GM15510 (cell line): ENCODE results near the gene SMIM22.

ENCODE experiments used
- POLR2A ChIP-seq: IDR thresholded peaks from 3 replicates; pipeline ENCODE4 v1.6.1; 2011; ENCODE audit warnings: borderline replicate concordance; ENCODE audit not compliant: insufficient read length; ENCODE audit errors: extremely low read depth

SMIM22 gene, protein sequence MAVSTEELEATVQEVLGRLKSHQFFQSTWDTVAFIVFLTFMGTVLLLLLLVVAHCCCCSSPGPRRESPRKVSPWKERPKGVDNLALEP

DNA sequence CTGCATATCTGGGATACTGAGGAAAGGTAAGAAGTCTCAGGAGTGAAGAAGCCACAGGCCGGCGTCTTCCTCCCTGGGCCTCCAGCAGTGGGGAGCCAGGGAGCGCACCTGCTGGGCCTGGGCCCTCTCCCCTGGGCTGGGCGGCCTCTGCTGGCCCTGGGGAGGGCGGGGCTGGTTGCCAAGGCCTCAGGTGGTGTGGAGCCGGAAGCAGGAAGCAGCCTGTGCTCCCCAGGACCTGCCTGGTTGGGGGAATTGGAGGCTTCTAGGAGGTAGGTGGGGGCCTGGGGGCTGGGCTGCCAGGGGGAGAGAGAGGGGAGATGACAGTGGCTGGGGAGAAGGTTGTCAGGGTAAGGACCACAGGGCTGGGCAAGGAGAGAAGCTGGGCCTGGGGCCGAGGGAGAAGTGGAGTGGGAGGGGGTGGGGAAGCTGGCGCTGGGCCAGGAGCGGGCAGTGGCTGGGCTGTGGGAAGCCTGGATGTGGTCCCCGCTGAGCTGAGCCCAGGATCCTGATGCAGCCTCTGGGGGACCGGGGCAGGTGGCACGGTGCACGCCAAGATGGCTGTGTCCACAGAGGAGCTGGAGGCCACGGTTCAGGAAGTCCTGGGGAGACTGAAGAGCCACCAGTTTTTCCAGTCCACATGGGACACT, at the start of gene SMIM22:
Gene SMIM22, plus strand, starts transcription at position 189 of the 647 bp plus-strand sequence. Its CDS starts 366 bp downstream, at position 555.
- no peak for TF ChIP-seq POLR2A

DNA sequence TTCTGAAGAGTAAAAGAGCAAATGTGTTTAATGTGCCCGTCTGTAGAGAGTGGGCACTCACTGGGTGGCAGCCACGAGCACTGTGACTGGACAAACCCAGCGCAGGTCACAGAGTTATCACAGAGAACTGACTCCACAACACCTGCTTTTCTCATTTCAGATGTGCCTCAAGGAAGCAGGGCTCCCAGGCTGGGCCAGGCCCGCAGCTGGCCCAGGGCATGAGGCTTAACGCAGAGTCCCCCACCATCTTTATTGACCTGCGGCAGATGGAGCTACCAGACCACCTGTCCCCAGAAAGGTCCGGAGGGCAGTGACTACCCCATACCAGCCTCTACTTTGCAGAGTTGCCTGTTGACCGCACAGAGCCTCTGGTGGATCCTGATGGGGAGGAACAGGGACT, 49.0 kb upstream of the SMIM22 start:
- TF ChIP-seq POLR2A: no peak

DNA sequence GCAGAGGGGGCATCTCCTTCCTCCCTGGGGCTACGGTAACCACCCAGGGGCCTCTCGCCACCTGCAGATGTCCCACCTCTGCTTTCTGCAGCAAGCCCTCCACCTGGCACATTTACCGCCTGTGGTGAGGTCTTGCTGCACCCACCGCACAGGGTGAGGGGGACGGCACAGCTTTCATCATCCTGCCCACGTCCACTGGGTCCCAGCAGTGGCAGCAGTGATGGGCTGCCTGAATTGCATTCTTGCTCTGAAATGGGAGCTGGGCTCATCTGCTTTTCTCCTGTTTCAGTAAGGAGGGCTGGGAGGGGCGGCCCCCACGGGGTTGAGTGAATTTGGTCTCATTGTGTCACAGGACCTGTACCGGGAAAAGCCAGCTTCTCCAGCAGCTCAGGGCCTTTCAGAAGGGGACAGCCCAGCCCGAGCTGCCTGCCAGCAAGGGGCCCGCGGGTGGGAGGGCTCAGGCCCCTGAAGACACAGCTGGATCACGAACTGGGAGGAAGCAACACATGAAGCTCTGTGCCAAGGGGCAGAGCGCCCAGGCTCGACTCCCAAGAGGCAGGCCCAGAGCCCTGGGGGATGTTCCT, 48.1 kb upstream of the SMIM22 start:
- no peak for TF ChIP-seq POLR2A

DNA sequence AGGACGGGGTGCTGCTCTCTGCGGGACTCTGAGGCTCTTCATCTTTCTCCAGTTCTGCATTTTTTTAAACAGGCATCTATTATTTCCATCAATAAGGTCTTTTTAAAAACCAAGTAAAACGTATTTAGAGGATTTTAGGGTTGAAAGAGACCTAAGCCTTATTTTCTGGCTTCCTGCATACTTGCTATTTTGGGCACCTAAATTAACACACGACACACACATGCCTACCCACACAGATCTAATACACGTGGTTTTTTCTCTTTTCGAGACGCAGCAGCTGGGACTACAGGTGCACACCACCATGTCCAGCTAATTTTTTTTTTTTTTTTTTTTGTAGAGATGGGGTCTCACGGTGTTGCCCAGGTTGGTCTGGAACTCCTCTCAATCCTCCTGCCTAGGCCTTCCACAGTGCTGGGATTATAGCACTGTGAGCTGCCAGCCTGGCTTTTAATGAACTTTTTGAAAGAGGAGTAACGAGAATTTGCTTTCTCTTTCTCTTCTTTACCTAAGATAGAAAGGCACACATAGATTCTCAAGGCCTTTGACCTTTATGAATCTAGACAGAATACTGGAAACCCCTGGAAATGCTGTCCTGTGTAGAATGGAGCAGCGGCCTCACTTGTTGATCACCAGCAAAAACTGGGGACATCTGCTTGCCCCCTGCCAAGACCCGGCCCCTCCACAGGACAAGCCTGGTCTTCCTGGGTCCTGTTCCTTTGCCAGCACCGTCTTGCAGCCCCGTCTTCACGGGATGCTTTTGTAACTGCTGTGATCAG, 47.1 kb upstream of the SMIM22 start:
- TF ChIP-seq POLR2A: no peak

DNA sequence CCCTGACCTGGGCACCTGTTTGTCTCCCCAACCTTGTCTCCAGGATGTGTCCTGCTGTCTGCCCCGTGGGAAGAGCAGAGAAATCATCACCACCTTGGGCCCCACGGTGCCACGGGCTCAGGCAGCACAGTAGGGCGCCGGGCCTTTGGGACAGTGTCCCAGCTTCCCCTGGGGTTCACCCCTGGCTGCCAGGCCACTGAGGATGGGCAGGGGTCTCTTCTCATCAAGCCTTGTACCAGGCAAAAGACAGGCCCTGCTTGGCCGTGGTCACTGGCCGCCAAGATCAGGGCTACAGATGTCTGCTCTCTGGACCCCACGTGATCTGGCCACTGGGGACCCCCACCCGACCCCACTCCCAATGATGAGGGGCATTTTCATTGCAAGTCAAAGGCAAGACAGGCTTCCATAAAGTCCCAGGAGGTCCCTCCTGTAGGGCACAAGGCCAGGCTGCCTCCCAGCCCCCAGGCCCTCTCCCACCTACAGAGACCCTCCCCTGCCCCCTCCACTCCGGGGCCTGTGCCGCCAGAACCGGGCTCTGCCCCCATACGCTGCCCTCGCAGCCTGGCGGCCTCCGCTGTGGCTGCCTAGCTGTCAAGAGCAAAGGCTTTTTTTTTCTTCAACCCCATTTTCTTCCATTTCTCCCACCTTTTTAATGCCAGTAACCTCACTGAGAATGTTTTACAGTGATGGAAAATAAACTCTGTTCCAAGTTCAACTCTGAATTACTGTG, 46.3 kb upstream of the SMIM22 start:
- TF ChIP-seq POLR2A: no peak

DNA sequence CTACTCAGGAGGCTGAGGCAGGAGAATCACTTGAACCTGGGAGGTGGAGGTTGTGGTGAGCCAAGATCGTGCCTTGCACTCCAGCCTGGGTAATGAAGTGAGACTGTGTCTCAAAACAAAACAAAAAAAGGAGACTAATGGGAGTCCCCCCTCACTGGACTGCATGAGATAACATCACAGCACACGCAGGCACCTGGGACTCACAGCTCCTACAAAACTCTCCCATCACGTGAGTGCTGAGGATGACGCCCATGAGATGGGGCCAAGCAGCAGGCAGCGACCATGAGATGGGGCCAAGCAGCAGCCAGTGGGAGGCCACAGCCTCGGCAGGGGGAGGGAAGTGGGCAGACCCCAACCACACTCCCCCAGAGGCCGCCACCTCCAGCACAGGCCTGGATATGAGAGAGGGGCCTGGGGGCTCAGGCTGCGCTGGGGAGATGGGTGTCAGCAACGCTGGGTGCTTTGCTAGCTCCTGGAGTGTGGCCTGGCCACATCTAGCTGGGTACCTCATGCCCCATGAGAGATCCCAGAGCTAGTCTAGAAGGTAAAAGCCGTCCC, 45.4 kb upstream of the SMIM22 start:
- TF ChIP-seq POLR2A: no peak

DNA sequence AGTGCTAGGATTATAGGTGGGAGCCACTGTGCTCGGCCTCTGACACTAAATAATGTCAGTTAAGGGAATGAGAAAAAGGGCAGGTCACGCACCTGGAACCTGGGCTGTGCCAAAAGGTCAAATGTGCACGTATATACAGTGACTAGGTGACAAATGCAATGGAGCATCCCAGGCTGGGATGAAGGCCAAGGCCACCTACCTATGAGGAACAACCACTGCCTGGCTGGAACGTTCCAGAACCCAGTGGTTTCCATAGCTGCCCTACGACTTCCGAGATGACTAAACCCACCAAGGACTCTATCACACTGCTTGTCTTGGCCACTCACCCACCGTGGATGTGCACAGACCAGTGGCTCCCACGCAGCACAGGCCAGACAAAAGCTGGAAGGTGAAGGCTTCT, 44.3 kb upstream of the SMIM22 start:
- no peak for TF ChIP-seq POLR2A

DNA sequence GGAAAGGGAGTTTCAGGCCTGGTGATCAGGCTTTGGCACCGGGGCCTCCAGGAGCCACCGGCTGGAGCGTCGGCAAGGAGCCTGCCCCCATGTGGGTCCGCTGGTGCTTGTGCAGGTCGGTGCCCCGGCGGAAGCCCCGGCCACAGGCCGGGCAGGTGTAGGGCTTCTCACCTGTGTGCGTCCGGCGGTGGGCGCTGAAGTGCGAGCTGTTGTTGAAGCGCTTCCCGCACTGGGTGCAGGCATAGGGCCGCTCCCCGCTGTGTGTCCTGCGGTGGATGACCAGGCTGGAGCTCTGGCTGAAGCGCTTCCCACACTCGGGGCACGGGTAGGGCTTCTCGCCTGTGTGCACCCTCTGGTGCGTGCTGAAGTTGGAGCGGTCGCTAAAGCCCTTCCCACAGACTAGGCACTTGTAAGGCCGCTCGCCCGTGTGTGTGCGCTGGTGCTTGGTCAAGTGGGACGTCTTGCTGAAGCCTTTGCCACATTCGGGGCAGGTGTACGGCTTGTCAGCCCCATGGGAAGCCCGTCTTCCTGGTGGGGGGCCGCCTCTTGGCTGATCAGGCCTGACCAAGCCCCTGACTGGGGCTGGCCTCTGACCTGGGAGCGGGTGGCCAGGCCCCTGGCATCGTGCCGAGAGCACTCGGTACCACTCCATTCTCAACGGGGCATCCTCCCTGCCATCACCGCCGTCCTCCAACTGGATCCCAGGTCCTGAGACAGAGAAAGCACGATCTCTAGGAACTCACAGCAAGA, 42.6 kb upstream of the SMIM22 start:
- no peak for TF ChIP-seq POLR2A

DNA sequence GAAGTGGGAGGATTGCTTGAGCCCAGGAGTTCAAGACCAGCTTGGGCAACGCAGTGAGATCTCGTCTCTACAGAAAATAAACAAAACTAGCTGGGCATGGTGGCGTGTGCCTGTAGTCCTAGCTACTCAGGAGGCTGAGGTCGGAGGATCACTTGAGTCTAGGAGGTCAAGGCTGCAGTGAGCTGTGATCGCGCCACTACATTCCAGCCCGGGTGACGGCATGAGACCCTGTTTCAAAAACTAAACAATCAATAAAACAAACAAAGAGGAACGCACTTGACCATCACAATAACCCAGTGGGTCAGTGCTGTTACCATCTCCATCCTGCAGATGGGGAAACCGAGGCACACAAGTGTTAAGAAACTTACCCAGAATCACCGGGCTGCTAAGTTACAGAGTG, 41.9 kb upstream of the SMIM22 start:
- TF ChIP-seq POLR2A: no peak

DNA sequence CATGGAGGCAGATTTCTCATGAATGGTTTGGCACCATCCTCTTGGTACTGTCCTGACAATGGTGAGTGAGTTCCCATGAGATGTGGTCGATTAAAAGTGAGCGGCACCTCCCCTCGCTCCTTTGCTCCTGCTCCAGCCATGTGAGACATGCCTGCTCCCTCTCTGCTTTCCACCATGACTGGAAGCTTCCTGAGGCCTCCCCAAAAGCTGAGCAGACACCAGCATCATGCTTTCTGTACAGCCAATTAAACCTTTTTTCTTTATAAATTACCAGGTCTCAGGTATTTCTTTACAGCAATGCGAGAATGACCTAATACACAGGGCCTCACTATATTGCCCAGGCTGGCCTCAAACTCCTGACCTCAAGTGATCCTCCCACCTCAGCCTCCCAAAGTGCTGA, 40.3 kb upstream of the SMIM22 start:
- no peak for TF ChIP-seq POLR2A

DNA sequence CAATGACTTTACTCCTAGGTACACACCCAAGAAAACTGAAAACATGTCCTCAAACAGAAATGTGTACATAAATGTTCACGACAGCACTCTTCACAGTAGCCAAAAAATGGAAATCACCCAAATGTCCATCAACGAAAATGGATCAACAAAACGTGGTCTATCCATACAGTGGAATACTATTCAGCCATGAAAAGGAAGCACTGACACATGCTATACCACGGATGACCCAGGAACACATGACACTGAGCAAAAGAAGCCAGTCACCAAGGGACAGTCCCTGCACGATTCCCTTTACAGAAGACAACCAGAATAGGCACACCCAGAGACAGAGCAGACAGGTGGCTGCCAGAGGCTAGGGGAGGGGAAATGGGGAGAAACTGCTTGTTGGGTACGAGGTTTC, 39.5 kb upstream of the SMIM22 start:
- TF ChIP-seq POLR2A: no peak

DNA sequence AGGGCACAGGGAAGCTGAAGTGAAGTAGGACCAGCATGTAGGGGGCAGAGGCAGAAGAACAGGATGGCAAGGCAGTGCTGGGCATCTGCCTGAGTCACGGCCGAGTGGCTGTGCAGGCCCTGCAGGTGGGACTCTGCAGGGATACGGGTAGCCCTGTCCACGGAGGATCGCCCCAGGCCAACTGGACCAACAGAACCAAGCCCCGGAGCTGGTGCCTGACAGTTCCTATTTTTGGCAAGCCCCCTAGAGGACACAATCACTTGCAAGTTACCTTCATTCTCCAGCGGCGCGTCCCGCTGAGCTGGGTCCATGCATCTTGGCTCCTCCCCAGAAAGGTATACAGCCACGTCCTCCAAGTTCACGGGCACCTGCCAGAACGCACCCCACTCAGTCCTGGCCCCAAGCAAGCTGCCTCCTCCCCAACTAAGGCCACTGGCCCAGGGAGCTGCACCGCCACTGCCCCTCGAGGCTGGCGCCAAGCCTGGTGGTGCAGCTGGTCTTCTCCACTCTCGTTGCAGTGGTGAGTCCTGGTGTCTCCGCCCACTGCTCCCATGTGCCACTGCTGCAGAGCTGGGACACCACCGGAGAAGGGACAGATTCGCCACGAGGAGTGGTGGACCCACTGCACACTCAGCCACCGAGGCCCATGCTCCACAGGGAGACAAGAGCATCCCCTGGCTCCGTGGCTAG, 34.8 kb upstream of the SMIM22 start:
- no peak for TF ChIP-seq POLR2A

DNA sequence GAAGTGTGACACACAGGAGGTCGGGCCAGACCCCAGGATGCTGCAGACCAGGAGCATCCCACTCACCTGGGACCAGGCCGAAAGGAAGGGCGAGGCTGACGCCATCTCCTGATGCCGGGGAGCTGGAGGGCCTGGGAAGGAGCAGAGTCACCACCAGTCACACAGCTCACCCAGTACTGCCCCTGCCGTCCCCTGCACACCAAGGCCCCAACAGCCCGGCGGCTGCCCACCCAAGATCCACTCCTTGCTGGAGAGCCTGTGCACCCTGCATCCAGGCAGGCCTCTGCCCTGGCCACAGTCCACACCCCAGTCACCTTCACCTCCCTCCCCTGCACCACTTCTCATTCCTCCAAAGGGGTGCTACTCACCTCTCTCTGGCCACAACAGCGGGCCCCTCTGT, 33.0 kb upstream of the SMIM22 start:
- no peak for TF ChIP-seq POLR2A
